Measurements from ENCODE around the gene IFT43. TPM values are rescaled to one million over a fixed set of nuclear protein-coding genes. Genes with fewer than 3 reads are reported as not detected.

Gene IFT43
- total and polyA plus RNA-seq, 10 of the 15 experiments (the other 5 are each of a cell fraction or from before 2014, with no cell fraction given): 8.2 to 24.8 (median 14.0) TPM

DNA sequence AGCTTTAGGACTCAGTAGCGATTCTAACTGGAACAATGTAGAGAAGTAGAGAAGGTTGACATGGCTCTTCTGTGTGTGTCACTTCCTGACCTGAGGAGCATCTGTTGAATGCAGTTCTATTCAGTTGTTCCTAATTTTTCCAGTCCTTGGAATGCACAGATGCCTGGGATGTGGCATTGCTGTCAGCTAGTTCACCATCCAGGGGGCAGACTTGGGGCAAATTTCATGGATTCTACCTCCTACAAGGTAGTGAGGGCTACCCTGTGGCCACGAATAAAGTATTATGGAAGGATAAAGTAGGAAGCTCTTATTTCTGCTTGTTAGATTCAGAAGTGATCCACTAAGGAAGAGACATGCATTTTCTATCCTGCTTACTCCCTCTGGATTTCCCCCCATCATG lies 91.8 kb downstream of the IFT43 start:
- no peaks in the 10 kb centered on the region for H3K4me1 ChIP-seq (ENCODE audit: control insufficient read depth, insufficient read depth, low read length)
- WGBS (ENCODE audit: insufficient coverage, insufficient replicate concordance, low lambda C conversion rate, missing lambda C conversion rate): 71% methylated on average over 2 of the region's 2 CpGs
- ChIA-PET RAD21 (ENCODE audit: unreplicated experiment) (no interaction called here), POLR2A (no interaction called here), SMC1A (ENCODE audit: uncharacterized antibody, unreplicated experiment) (interaction anchor here (1.1 to 3.1 kb wide), 2 partner anchors 218 to 275 kb away, joined by 3 to 15 read pairs; no protein-coding TSS in a partner anchor), CTCF (interaction anchor here (0.9 kb wide), 1 partner anchor 276 kb away, joined by 4 read pairs; no protein-coding TSS in a partner anchor)
- H3K4me2 ChIP-seq (ENCODE audit: control insufficient read depth, insufficient read depth): no peak overlapping the region
- H3K9ac ChIP-seq (ENCODE audit: control insufficient read depth, insufficient read depth, low read length): no peak overlapping the region
- in situ Hi-C loops (cut with MboI) (no loop called here), intact Hi-C loops (cut with micrococcal nuclease; ENCODE audit: unreplicated experiment) (no loop called here)
- H3K36me3 ChIP-seq (ENCODE audit: control insufficient read depth in 2 of 2, insufficient read depth in 2 of 2, low read length in 1 of 2): no peaks in the 10 kb centered on the region
- no peak overlapping the region for H3K4me3 ChIP-seq
- no peak overlapping the region for H2AFZ ChIP-seq (ENCODE audit: control insufficient read depth, low read depth, low read length)
- no peaks in the 10 kb centered on the region for H3K27me3 ChIP-seq (replicated peaks in 1 of 2; ENCODE audit: control insufficient read depth in 2 of 2, insufficient read depth in 2 of 2, low read length in 1 of 2)
- no peaks in the 10 kb centered on the region for H4K20me1 ChIP-seq (ENCODE audit: control insufficient read depth, insufficient read depth)
- no TSS peak for BruUV-seq (replicated peaks)
- FAIRE-seq (no peak), DNase-seq (ENCODE audit: low read depth, low spot score) (no peak), ATAC-seq (no peak)
- no peaks in the 10 kb centered on the region for H3K79me2 ChIP-seq (ENCODE audit: control insufficient read depth, insufficient read depth, low read length)
- H3K9me3 ChIP-seq (replicated peaks; ENCODE audit: control insufficient read depth, insufficient read depth, low read length): no peaks in the 10 kb centered on the region
- no peak overlapping the region for H3K27ac ChIP-seq (ENCODE audit: control insufficient read depth, insufficient read depth)
- TF ChIP-seq IRF5 (IDR thresholded peaks at IDR 0.05; ENCODE audit: borderline replicate concordance): no peak
- TF ChIP-seq SRF (IDR thresholded peaks at IDR 0.05; ENCODE audit: low read depth in 2 of 2, low read length in 2 of 2): no peak
- TF ChIP-seq E4F1 (IDR thresholded peaks at IDR 0.05; ENCODE audit: borderline replicate concordance, partially characterized antibody): no peak
- TF ChIP-seq ASH2L (IDR thresholded peaks at IDR 0.05; ENCODE audit: borderline replicate concordance, low read depth): no peak
- TF ChIP-seq YY1 (IDR thresholded peaks at IDR 0.05; ENCODE audit: low read depth, low read length): no peak
- TF ChIP-seq RCOR1 (conservative IDR thresholded peaks at IDR 0.05; ENCODE audit: low read depth, low read length): no peak
- TF ChIP-seq NR2F1 (conservative IDR thresholded peaks at IDR 0.05): no peak
- no peak for TF ChIP-seq HCFC1 (IDR thresholded peaks at IDR 0.05; ENCODE audit: low read length)
- TF ChIP-seq SKIL (IDR thresholded peaks at IDR 0.05; ENCODE audit: low read depth, poor library complexity, severe bottlenecking): no peak
- TF ChIP-seq NFYB (IDR thresholded peaks at IDR 0.05; ENCODE audit: insufficient read depth, low read depth, low read length): no peak
- TF ChIP-seq REST (IDR thresholded peaks at IDR 0.05; ENCODE audit: low read depth, low read length): no peak
- TF ChIP-seq BCL11A (IDR thresholded peaks at IDR 0.05; ENCODE audit: low read depth, low read length): no peak
- TF ChIP-seq NR2C2 (IDR thresholded peaks at IDR 0.05; ENCODE audit: borderline replicate concordance, control insufficient read depth, insufficient read length, low read depth): no peak
- no peak for TF ChIP-seq MXI1 (IDR thresholded peaks at IDR 0.05; ENCODE audit: low read depth, low read length)
- no peak for TF ChIP-seq SIX5 (IDR thresholded peaks at IDR 0.05; ENCODE audit: low read depth, low read length, severe bottlenecking)
